ENCODE data around the gene PPFIA4.

The PPFIA4 gene

DNA sequence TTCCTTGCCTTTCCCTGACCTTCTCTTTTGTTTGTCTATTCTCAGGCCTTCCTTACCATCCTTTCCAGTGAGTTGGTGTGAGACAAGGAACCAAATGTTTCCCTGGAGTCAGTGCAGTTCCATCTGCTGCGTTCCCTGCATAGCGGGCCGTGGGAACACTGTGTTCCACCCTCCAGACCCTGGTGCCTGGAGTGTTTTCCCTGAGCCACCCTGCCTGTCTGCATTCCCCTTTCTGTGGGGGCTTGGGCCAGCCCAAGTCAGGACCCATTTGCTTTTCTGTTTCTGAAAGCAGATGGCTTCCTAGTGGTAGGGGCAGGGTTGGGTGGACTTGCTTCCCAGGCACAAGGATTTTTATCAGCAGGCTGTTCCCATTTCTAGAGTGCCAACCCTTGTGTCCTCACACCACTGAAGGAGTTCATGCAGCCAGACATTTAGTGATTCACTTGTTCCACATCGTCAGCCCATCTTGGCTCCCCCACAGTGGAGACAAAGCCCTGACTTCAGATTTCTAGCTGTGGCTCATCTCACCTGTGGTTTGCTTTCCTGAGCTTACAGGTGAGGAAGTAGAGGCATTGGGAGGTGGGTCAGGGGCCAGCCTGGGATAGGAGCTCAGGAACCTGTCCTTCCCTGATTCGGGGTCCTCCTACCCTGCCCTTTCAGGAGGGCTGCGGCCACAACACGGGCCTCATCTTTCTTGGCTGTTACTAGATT is 73.7 kb downstream of the PPFIA4 start:
- DNase-seq (ENCODE audit: low read depth in 1 of 2, low spot score in 1 of 2) = no peak

DNA sequence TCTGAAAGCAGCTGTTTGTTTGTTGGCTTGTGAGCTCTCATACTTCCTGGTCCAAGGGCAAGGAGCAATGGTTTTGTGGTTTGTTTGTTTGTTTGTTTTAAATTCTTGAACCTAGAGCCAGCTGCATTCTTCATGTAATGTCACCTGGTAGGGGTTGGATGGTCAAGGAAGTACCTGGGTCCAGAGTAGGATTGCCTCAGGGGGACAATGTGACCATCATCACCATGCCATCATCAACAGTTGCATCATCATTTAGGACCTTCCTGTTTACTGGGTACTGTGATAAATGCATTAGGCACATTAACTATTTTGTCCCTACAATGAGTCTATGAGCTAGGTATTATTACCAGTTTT is 74.2 kb downstream of the PPFIA4 start:
- no peak for DNase-seq (ENCODE audit: low read depth in 1 of 2, low spot score in 1 of 2)

DNA sequence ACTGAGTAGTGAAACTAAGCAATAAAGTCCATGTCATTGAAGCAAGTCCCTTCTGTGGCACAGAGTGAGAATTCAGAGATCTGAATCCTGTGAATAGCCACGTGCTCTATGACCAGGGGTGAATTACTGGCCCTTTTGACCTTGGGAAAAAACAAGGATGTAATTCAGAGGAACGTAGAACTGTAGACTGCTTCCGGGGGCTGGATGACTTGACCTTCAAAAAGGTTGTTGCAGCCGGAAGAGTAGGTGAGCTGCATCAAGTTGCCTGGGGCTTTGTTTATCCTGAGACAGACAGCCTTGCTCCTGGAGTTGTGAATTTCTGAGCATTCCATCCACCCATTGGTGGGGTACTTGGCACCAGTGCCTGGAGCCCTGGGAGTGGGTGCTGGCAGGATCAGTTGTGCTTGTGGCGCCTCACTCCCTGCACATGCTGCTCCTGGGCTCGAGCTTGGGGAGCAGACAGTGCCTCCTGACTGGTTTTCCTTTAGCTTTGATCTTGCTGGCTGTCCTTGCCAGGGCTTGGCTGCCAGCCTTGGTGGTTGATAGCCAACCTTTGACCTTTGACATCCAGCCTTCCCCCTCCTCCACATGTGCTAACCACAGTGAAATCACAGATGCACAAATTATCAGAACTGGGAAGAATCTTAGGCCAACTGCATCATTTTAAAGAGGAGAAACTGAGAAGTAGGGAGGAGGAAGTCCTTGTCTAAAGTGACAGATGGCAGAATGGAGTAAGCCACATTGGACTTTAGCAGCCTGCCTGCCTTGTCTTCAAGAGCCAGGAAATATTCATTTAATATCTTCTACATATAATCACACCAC is 75.7 kb downstream of the PPFIA4 start:
- DNase-seq (ENCODE audit: low read depth in 1 of 2, low spot score in 1 of 2) = no peak

DNA sequence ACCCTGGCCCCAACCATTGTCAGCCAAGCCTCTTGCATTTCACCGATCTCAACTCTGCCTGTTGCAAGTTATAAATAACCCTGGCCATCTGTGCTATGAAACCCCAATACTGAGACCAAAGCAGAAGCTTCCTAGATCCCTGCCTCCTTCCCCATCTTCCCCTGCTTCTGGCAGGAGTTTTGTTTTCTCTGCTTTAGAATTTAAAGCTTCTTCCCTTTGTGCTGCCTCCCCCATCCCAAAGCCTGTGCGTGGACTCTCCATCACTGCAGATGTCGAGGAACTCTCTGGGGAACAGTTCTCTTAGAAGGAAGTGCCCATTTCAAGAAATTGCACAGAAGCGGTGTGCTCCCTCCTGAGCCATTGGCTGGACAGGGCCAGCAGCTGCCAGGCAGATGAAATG is 76.9 kb downstream of the PPFIA4 start:
- DNase-seq (ENCODE audit: low read depth in 1 of 2, low spot score in 1 of 2) = no peak

DNA sequence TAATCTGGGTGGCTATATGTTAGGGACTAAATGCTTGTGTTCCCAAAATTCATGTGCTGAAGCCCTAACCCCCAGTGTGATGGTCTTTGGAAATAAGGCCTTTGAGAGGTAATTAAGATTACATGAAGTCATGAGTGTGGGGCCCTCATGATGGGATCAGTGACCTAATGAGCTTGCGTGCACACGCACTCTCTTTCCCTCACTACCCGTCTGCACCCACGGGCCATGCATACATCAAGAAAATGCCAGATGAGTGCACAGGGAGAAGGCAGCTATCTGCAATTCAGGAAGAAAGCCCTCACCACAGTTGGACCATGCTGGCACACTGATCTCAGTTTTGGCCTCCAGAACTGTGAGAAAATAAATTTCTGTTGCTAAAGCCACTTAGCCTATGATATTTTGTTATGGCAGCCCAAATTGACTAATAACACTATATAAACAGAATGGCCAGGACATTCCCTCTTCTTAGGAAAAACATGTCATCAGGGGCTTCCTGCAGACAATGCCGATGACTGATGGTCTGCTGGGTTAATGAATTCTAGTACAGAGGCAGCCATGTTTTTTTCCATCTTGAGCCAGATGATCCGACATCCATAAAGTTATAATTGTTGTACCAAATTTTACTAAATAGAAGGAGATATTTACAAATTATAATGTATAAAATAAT is 77.7 kb downstream of the PPFIA4 start:
- DNase-seq (ENCODE audit: low read depth in 1 of 2, low spot score in 1 of 2) = no peak

DNA sequence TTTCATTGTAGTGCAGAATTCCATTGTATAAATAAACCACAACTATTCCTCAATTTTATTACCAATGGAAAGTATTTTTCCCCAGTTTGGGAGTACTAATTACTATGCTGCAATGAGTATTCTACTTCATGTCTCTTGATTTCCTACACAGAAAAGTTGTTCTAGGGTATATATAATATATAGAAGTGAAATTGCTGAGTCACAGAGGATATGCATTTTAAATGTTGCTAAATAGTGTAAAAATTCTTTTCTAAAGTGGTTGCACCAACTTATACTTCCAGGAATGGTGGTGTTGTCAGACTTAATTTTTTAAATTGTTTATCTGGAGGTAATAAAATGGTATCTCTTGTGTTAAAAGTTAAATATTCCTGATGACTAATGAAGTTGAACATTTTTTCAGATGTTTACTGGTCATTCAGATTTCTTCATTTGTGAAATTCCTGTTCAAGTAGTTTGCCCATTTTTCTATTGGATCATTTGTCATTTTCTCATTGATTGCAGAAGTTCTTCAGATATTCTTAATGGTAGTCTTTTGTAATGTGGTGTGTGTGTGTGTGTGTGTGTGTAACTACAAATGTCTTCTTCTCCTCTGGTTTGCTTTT is 78.6 kb downstream of the PPFIA4 start:
- no peak for DNase-seq (ENCODE audit: low read depth in 1 of 2, low spot score in 1 of 2)

DNA sequence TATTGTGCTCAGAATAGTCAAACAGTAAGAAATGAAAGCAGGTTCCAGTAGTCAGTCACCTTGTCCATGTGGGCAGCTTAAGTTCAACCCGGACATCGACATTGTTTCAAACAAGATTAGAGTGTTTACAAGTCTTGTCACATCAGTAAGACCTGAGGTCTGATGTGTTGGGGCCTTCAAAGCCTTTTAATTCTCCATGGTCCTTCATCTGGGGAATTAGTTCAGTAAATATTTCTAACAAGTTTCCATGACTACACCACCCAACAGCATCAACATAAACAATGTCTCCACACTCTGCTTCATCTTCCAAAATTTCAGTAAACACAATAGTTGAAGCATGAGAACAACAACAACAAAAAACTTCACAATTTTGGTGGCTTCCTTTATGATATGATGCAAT is 86.2 kb downstream of the PPFIA4 start:
- no peak for DNase-seq (ENCODE audit: low read depth in 1 of 2, low spot score in 1 of 2)

DNA sequence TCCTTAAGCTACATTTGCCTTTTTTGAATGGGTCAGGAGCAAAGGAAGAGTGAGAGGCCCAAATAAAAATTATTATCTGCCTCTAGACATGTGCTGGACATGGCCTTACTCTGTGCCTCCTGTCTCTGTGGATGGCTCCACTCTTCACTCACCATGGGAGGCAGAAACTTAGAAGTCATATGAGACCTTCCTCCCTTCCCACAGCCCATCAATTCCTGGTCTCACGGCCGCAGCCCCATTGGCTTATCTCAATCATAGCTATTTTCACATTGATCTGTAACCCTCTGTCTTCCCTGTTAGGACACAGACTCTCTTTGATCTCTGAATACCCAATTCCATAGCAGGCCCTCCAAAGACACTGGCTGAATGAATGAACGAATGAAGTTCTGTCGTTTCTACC is 87.0 kb downstream of the PPFIA4 start:
- no peak for DNase-seq (ENCODE audit: low read depth in 1 of 2, low spot score in 1 of 2)

DNA sequence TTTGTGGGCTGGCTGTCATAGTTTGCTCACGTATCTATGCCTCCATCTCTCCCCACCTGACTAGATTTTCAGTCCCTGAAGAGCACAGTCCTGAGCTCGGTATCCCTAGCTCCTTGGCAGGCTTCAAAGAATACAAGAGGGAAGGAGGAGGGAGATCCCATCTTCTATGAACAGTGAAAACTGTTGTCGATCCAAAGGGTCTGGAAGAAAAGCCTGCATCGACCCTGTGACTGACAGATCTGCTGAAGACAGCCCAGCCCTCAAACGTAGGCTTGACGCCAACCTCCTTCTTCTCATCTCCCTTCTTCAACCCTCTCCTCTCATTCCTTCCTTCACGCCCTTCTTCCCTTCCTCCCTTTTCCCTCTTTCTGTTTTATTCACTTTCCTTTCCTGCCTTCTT is 87.9 kb downstream of the PPFIA4 start:
- no peak for DNase-seq (ENCODE audit: low read depth in 1 of 2, low spot score in 1 of 2)

DNA sequence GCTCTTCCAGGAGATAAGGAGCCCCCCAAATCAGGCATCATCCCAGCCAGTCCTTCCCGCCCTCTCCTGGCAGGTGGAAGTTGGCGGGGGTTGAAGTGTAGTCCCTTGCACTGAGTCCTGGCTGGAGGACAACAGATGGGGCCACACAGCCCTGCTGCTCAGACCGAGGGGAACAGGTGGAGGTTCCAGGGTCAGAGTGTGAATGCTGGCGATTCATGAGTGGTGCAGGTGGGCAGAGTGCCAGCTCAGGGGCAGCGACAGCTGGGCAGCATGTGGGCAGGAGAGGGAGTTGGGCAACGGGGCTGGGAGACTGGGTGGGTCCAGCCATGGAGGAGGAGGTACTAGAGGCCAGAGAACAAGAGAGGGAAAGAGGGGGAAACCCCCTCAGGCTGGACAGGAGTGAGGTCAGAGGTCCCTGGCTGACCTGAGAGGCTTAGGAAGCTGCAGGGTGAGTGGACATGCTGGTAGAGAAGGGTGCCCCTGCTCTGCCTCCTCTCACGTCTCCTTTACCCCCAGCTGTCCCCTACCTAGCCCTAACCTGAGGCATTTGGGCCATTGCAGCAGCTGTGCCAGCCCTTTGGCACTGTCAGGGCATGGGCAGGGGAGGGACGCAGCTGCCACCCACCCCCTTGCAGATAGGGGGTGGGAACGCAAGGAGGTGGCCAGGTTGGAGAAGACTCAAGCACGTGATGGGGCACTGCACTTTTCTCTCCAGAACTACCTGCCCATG is 90.0 kb downstream of the PPFIA4 start:
- DNase-seq (ENCODE audit: low read depth in 1 of 2, low spot score in 1 of 2) = no peak

DNA sequence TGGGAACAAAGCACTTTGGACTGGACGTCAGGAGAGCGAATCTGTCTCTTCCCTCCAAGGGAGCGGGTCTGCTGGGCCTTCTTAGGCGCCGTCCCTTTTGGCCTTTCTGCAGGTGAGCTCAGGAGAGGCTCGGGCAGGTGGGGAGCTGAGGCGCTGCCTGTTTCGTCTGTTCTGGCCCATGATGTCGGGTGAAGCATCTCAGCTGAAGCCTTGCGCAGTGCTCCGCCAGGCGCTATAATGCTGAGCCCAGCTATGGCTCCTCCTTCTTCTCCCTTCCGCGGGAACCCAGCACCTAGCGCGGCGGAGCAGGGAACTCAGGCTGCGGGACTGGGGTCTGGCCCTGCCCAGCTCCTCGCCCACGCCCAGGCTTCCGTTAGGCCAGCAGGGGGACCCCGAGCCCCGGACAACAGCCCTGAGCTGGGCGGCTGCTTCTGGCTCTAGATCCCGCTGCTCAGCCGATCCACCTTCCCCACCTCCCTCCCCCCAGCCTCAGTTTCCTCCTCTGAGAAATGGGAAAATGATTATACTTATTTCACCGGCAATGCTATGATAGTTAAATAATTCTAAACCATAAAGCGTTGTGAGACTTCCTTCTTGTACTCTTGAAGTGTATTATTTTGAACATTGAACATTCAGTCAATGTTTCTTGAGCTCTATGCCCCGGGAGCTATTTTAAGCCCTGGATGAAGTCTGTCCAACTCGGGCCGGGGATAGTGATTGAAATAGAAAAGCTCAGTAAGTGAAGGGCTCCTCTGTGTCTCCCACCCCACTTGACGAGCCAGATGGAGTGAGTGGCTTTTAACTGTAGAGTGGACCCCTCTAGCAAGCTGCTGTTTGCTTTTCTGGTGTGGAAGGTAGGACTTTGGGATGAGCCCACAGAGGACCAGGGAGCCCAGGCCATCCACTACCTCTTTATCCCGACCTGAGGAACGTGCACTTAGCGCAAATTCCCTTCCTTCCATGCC is 91.6 kb downstream of the PPFIA4 start:
- DNase-seq (ENCODE audit: low read depth in 1 of 2, low spot score in 1 of 2) = no peak

DNA sequence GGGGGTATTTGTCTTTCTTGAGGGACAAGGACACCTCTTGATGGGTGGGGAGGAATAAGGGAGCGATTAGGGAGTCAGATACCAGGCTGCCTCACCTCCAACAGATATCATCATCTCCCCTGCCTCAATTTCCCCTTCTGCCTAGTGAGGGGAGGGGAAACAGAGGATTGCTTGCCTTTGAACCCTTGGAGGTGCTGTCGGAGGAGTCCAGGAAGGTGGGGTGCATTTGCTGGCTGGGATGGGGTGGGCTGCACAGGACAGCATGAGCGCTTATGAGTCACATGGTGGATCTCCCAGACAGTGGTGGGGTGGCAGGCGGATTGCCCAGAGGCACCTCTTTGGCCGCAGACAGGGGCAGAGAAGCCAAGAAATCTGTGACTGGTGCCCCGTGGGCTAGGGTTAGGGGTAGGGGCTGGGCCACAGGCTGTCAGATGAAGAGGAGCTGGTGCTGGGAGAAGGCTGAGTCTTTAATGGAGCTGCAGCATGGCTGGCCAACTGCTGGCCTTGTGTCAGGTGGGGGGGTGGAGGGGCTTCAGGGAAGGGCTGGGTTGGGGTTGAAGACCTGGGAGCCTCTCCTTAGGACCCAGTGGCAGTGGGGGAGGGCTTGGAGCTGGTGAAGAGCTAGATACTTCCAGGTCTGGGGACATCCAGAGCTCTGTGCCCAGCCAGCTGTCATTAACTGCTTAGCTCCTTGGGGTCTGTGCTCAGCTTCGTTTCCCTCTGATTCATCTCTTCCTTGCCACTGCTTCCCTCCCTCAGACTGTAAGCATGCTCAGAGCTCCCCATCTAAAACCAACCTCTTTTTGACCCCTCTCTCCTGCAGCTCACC is 94.2 kb downstream of the PPFIA4 start:
- DNase-seq (ENCODE audit: low read depth in 1 of 2, low spot score in 1 of 2) = no peak

DNA sequence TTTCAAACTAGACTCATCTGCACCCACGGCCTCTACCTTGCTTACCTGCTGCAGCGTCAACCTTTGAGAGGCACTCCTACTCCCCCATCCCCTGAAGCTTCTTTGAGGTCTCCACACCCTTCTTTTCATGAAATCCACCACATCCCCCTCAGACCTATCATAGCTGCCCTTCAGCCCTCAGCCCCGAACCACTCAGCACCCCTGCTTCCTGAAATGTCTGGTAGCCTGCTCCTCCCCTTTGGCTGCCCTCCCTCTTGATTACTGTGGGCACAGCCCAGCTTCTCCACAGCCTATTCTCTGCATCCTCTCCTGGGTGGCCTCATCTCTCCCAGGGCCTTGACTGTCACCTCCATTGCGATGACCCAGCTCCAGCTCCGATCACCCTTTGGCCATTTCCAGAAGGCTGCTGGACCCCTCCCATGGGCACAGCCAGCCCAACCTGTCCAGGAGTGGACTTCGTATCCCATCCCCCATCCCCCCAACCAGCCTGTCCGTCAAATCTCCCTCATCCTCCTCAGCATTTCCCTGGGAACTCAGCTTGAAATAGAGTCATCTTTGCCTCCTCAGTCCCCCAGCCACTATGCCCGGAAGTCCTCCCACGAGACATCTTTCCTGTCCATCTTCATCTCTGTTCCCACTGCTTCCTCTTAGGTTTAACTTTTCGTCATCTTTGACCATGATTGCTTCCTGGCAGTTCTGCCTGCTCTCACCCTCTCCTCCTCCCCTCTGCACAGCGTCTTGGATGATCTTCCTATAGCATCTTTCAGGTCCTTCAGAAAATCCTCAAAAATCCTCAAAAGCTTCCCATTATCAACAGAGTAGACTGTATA is 95.1 kb downstream of the PPFIA4 start:
- DNase-seq (ENCODE audit: low read depth in 1 of 2, low spot score in 1 of 2) = no peak

DNA sequence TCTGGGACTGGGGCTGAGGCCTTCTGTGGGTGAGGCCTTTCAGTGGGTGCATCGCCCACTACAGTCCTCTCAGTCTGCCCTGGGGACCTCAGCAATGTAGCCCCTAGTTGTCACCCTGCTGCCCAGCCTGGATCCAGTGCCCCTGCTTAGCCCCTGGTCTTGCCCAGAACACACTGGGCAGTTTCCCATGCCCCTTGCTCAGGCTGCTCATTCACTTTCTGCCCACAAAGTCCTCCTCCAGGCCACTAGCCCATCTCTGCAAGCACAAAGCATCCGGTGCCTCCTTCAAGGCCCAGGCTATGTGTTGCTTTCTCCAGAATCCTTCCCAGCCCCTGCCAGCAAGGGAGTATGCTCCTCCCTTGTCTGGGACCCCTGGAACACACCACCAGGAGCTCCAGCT is 95.9 kb downstream of the PPFIA4 start:
- no peak for DNase-seq (ENCODE audit: low read depth in 1 of 2, low spot score in 1 of 2)

DNA sequence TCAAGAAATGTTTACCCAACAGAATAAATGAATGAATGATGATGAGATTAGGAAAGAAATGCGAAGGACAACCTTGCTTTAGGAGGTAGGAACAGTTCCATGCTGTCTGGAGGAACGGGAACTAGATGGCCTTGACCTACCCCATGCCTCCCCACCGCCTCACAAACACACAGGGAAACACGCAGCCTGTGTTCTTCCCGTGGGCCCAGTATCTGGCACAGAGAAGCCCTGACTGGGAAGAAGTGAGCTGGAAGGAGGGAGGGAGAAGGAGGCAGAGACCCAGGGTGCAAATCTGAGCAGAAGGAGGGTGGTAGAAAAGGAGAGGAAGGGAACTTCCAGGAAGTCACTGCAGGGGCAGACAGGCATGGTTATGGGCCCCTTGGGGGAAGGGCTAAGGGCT is 97.7 kb downstream of the PPFIA4 start:
- no peak for DNase-seq (ENCODE audit: low read depth in 1 of 2, low spot score in 1 of 2)

DNA sequence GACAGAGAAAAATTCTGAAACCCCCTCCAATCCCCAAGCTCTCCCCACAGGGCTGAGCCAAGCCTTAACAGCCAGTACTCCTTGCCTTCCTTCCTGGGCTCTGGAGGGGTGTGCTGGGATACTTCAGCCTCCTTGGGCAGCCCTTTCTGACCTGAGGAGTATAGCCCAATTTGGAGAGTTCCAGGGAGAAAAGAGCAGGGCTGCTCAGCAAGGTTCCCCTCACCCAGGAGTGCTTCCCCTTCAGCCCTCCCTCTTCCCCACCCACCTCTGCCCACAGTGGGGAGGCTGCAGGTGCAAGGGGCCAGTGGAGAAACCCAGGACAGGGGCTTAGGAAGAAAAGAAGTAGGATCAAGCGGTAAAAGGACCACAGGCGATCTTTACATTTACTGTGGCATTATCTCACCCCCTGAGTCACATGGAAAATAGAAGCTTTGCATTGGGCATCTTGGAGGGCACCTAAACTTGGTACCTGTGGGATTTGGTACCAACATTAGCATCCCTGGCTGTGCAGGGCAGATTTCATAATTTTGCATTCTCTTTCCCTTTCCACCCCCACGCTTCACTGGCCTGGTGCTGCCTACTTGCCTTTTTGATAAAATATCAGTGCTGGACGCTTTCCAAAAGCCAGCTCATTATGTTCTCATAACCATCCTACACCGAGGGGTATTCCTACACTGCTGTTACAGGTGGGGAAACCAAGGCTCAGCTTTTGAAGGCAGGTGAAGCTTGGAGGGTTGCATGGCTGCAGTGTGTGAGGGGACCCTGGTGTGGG is 98.4 kb downstream of the PPFIA4 start:
- no peak for DNase-seq (ENCODE audit: low read depth in 1 of 2, low spot score in 1 of 2)

DNA sequence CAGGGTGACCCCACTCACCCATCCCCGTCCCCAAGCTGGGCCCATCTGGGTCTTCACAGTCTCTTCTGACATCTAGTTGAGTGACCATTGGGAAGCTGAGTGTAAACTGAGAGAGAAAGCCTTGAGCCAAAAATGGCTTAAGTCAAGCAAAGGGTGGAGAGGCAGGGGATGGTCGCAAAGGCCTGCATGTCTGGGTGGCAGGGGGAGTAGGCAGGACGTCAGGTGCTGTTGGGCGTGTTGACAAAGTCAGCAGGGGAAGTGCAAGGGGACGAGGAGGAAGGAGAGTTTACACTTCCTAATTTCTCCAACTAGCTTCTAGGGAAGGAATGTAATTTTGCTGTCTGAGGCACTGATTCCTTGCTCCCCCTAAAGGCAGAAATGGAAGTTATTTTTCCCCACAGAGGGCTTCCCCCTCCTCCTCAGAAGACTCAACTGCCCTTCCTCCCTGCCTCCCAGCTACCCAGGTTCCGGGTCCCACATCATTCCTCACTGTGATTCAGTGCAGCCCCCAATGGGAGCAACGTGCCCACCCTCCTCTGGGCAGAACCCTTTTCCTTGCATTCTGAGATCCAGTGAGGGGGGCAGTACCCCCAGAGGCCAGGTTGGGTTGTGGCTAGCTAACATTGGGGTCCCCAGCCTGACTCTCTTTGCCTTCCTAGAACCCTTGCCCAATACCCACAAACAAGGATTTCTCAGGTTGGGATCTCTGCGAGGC is 100.0 kb downstream of the PPFIA4 start:
- DNase-seq (ENCODE audit: low read depth in 1 of 2, low spot score in 1 of 2) = no peak

Measured in activated CD4-positive, alpha-beta T cell treated with anti-CD3 and anti-CD28 coated beads, Interleukin-2, amount 50 U/mL, for 24 hours (primary cell).